Lower leg skin (tissue), 3 donors: Measurements from ENCODE around the gene RPRD1B.

ENCODE experiments used
- CTCF ChIP-seq, 3 donors: fragments of 450-650 bp; IDR thresholded peaks; one replicate each; pipeline ENCODE4 v1.5.1; 2016; ENCODE audit warnings: antibody characterized with exemption in 3 of 3, mild to moderate bottlenecking in 3 of 3, moderate library complexity in 2 of 3
- POLR2A ChIP-seq, 2 donors: fragments of 450-650 bp; IDR thresholded peaks; one replicate each; pipeline ENCODE4 v1.6.1; 2016 to 2017; ENCODE audit warnings: antibody characterized with exemption in 2 of 2, mild to moderate bottlenecking in 1 of 2, moderate library complexity in 1 of 2

DNA sequence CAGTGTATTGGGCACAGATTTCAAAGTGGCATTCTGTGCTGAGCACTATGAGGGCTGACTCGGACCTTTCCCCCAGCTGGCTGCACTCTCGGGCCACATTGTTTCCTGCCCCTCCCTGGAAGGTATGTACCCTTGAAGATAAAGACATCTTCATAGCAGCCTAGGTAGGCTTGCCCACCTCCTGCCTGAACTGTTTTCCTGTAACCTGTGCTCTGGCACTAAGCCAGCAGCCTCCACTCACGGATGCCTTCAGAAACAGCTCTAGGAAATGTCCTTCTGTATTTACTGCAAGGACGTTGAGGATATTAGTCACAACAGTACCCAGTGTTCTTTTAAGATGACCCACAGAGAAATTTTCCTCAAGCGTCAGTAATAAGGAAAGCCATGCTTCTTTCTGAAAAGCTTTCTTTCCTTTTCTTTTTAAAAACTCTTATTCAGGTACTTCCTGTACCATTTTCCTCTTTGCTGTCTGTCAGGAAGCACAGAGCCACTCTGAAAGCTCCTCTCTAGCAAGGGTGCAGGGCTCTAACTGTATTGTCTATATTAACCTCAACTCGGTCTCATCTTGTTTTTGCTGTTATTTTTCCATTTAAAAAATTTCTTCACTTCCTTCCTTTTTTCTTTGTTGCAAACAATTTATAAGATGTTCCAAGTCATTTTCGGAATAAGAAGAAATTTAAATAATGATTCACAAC, 43.8 kb upstream of the RPRD1B start:
- no peak for TF ChIP-seq CTCF (IDR thresholded peaks at IDR 0.05)
- no peak for TF ChIP-seq POLR2A (IDR thresholded peaks at IDR 0.05)
